ENCODE results near the gene KLHL35. TPM values are rescaled to one million over a fixed set of nuclear protein-coding genes. Genes with fewer than 3 reads are reported as not detected.

The KLHL35 gene
- under 1 TPM; 0.24 to 0.39 TPM for polyA plus RNA-seq

- Histone ChIP-seq H3K27me3 (ENCODE audit: control insufficient read depth in 1 of 2, insufficient read depth in 2 of 2, low read length in 2 of 2) (peaks cover 0 to 8% of the 10 kb centered on the region in 2 donors), H3K36me3 (ENCODE audit: control insufficient read depth in 2 of 2, insufficient read depth in 2 of 2, low read length in 1 of 2) (no peaks in the 10 kb centered on the region), H3K4me3 (ENCODE audit: low read depth in 1 of 2, low read length in 2 of 2) (no peak within 1 kb of the TSS), H3K4me1 (ENCODE audit: control insufficient read depth in 2 of 2, insufficient read depth in 2 of 2, low read length in 1 of 2) (peaks cover 0 to 14% of the 10 kb centered on the region in 2 donors), H3K27ac (ENCODE audit: low read depth in 2 of 2, low read length in 1 of 2) (no peak within 1 kb of the TSS), H3K9me3 (ENCODE audit: control insufficient read depth in 2 of 2, insufficient read depth in 1 of 2, low read depth in 1 of 2, low read length in 1 of 2) (peaks cover 3 to 11% of the 10 kb centered on the region in 2 donors)
- 26 to 28% methylated on average over 14 of the region's 14 CpGs for WGBS, 2 donors
Measured at GRCh38 chr11:75432911-75433321, at the start of gene KLHL35. TSS of gene KLHL35 (minus strand) at chr11:75433203. CDS start at chr11:75430629, 2,574 bp downstream.

GRCh38 chr11:75481922-75482606 lies 49.1 kb upstream of the KLHL35 start:
- H3K27me3 ChIP-seq (ENCODE audit: control insufficient read depth in 1 of 2, insufficient read depth in 2 of 2, low read length in 2 of 2): no peaks in the 10 kb centered on the region
- no peak overlapping the region for H3K27ac ChIP-seq (ENCODE audit: low read depth in 2 of 2, low read length in 1 of 2)
- H3K4me1 ChIP-seq (ENCODE audit: control insufficient read depth in 2 of 2, insufficient read depth in 2 of 2, low read length in 1 of 2): no peaks in the 10 kb centered on the region
- no peaks in the 10 kb centered on the region for H3K9me3 ChIP-seq (ENCODE audit: control insufficient read depth in 2 of 2, insufficient read depth in 1 of 2, low read depth in 1 of 2, low read length in 1 of 2)
- no peak overlapping the region for H3K4me3 ChIP-seq (ENCODE audit: low read depth in 1 of 2, low read length in 2 of 2)
- WGBS, 2 donors: 84 to 86% methylated on average over 12 of the region's 12 CpGs
- H3K36me3 ChIP-seq (ENCODE audit: control insufficient read depth in 2 of 2, insufficient read depth in 2 of 2, low read length in 1 of 2): no peaks in the 10 kb centered on the region

GRCh38 chr11:75481223-75481921 lies 48.4 kb upstream of the KLHL35 start:
- no peaks in the 10 kb centered on the region for H3K27me3 ChIP-seq (ENCODE audit: control insufficient read depth in 1 of 2, insufficient read depth in 2 of 2, low read length in 2 of 2)
- H3K4me1 ChIP-seq (ENCODE audit: control insufficient read depth in 2 of 2, insufficient read depth in 2 of 2, low read length in 1 of 2): no peaks in the 10 kb centered on the region
- H3K27ac ChIP-seq (ENCODE audit: low read depth in 2 of 2, low read length in 1 of 2): no peak overlapping the region
- WGBS, 2 donors: 90 to 98% methylated on average over 9 of the region's 9 CpGs
- H3K36me3 ChIP-seq (ENCODE audit: control insufficient read depth in 2 of 2, insufficient read depth in 2 of 2, low read length in 1 of 2): no peaks in the 10 kb centered on the region
- H3K9me3 ChIP-seq (ENCODE audit: control insufficient read depth in 2 of 2, insufficient read depth in 1 of 2, low read depth in 1 of 2, low read length in 1 of 2): no peaks in the 10 kb centered on the region
- H3K4me3 ChIP-seq (ENCODE audit: low read depth in 1 of 2, low read length in 2 of 2): no peak overlapping the region

GRCh38 chr11:75480185-75481175 lies 47.5 kb upstream of the KLHL35 start:
- Histone ChIP-seq H3K36me3 (ENCODE audit: control insufficient read depth in 2 of 2, insufficient read depth in 2 of 2, low read length in 1 of 2) (no peaks in the 10 kb centered on the region), H3K4me3 (ENCODE audit: low read depth in 1 of 2, low read length in 2 of 2) (no peak overlapping the region), H3K9me3 (ENCODE audit: control insufficient read depth in 2 of 2, insufficient read depth in 1 of 2, low read depth in 1 of 2, low read length in 1 of 2) (no peaks in the 10 kb centered on the region), H3K27me3 (ENCODE audit: control insufficient read depth in 1 of 2, insufficient read depth in 2 of 2, low read length in 2 of 2) (no peaks in the 10 kb centered on the region), H3K27ac (ENCODE audit: low read depth in 2 of 2, low read length in 1 of 2) (no peak overlapping the region), H3K4me1 (ENCODE audit: control insufficient read depth in 2 of 2, insufficient read depth in 2 of 2, low read length in 1 of 2) (peaks cover 3 to 6% of the 10 kb centered on the region in 2 donors)
- WGBS, 2 donors: 86 to 89% methylated on average over 10 of the region's 10 CpGs

GRCh38 chr11:75479597-75480145 lies 46.7 kb upstream of the KLHL35 start:
- Histone ChIP-seq H3K4me3 (ENCODE audit: low read depth in 1 of 2, low read length in 2 of 2) (no peak overlapping the region), H3K27ac (ENCODE audit: low read depth in 2 of 2, low read length in 1 of 2) (no peak overlapping the region), H3K36me3 (ENCODE audit: control insufficient read depth in 2 of 2, insufficient read depth in 2 of 2, low read length in 1 of 2) (no peaks in the 10 kb centered on the region), H3K4me1 (ENCODE audit: control insufficient read depth in 2 of 2, insufficient read depth in 2 of 2, low read length in 1 of 2) (peaks cover 4 to 6% of the 10 kb centered on the region in 2 donors), H3K27me3 (ENCODE audit: control insufficient read depth in 1 of 2, insufficient read depth in 2 of 2, low read length in 2 of 2) (no peaks in the 10 kb centered on the region), H3K9me3 (ENCODE audit: control insufficient read depth in 2 of 2, insufficient read depth in 1 of 2, low read depth in 1 of 2, low read length in 1 of 2) (no peaks in the 10 kb centered on the region)
- WGBS, 2 donors: 73 to 74% methylated on average over 4 of the region's 4 CpGs

GRCh38 chr11:75478783-75479596 lies 46.0 kb upstream of the KLHL35 start:
- H3K4me1 ChIP-seq (ENCODE audit: control insufficient read depth in 2 of 2, insufficient read depth in 2 of 2, low read length in 1 of 2): peaks cover 4 to 6% of the 10 kb centered on the region in 2 donors
- 73 to 77% methylated on average over 5 of the region's 5 CpGs for WGBS, 2 donors
- H3K27ac ChIP-seq (ENCODE audit: low read depth in 2 of 2, low read length in 1 of 2): no peak overlapping the region
- H3K27me3 ChIP-seq (ENCODE audit: control insufficient read depth in 1 of 2, insufficient read depth in 2 of 2, low read length in 2 of 2): no peaks in the 10 kb centered on the region
- no peaks in the 10 kb centered on the region for H3K9me3 ChIP-seq (ENCODE audit: control insufficient read depth in 2 of 2, insufficient read depth in 1 of 2, low read depth in 1 of 2, low read length in 1 of 2)
- H3K4me3 ChIP-seq (ENCODE audit: low read depth in 1 of 2, low read length in 2 of 2): no peak overlapping the region
- H3K36me3 ChIP-seq (ENCODE audit: control insufficient read depth in 2 of 2, insufficient read depth in 2 of 2, low read length in 1 of 2): no peaks in the 10 kb centered on the region

- Histone ChIP-seq H3K36me3 (ENCODE audit: control insufficient read depth in 2 of 2, insufficient read depth in 2 of 2, low read length in 1 of 2) (no peaks in the 10 kb centered on the region), H3K4me3 (ENCODE audit: low read depth in 1 of 2, low read length in 2 of 2) (no peak overlapping the region), H3K9me3 (ENCODE audit: control insufficient read depth in 2 of 2, insufficient read depth in 1 of 2, low read depth in 1 of 2, low read length in 1 of 2) (no peaks in the 10 kb centered on the region), H3K4me1 (ENCODE audit: control insufficient read depth in 2 of 2, insufficient read depth in 2 of 2, low read length in 1 of 2) (peaks cover 4 to 6% of the 10 kb centered on the region in 2 donors), H3K27ac (ENCODE audit: low read depth in 2 of 2, low read length in 1 of 2) (no peak overlapping the region), H3K27me3 (ENCODE audit: control insufficient read depth in 1 of 2, insufficient read depth in 2 of 2, low read length in 2 of 2) (no peaks in the 10 kb centered on the region)
- 80% methylated on average over 11 to 12 of the region's 12 CpGs for WGBS, 2 donors
Measured at GRCh38 chr11:75477614-75477935, 44.6 kb upstream of the KLHL35 start.

- no peaks in the 10 kb centered on the region for H3K27me3 ChIP-seq (ENCODE audit: control insufficient read depth in 1 of 2, insufficient read depth in 2 of 2, low read length in 2 of 2)
- 48 to 59% methylated on average over 10 of the region's 10 CpGs for WGBS, 2 donors
- H3K36me3 ChIP-seq (ENCODE audit: control insufficient read depth in 2 of 2, insufficient read depth in 2 of 2, low read length in 1 of 2): no peaks in the 10 kb centered on the region
- no peak overlapping the region for H3K27ac ChIP-seq (ENCODE audit: low read depth in 2 of 2, low read length in 1 of 2)
- H3K4me1 ChIP-seq (ENCODE audit: control insufficient read depth in 2 of 2, insufficient read depth in 2 of 2, low read length in 1 of 2): peaks cover 4 to 6% of the 10 kb centered on the region in 2 donors
- H3K4me3 ChIP-seq (ENCODE audit: low read depth in 1 of 2, low read length in 2 of 2): no peak overlapping the region
- no peaks in the 10 kb centered on the region for H3K9me3 ChIP-seq (ENCODE audit: control insufficient read depth in 2 of 2, insufficient read depth in 1 of 2, low read depth in 1 of 2, low read length in 1 of 2)
Measured at GRCh38 chr11:75476739-75477613, 44.0 kb upstream of the KLHL35 start.
